ENCODE results near the gene TRAF3IP1.

DNA sequence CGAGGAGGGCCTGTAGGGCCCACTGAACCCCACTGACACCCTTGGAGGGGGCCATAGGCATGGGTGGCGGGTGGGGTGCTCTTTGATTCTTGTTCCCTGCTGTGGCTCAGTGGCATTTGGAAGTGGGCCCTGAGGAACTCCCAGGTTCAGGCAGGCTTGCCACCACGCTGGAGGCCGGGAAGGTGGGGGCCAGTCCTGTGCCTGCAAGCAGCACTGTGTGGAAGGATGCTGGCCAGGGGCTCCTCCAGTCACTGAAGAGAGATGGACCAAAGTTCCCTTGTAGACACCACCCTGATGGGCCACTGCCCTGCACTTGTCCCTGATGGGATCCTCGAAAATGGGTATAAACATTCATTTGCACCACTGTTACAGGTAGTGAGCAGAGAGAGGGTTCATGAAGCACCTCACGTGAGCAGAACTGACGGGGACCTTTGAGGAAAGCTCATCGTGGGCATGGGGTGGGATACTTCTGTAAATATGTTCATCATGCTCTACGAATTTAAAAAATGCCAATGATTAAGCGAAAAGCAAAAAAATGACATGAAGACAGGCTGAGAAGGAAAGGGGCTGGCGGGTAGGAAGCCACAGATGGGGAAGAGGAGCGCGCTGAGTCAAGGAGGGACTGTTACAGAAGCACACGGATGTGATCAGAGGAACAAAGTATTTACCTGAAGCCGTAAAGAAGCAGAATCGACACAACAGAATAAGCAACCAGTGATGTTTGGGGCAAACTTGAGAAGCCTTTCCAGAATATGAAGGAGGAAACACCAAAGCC, 61.2 kb downstream of the TRAF3IP1 start:
- TF ChIP-seq, protein P1, sequence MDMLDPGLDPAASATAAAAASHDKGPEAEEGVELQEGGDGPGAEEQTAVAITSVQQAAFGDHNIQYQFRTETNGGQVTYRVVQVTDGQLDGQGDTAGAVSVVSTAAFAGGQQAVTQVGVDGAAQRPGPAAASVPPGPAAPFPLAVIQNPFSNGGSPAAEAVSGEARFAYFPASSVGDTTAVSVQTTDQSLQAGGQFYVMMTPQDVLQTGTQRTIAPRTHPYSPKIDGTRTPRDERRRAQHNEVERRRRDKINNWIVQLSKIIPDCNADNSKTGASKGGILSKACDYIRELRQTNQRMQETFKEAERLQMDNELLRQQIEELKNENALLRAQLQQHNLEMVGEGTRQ (IDR thresholded peaks at IDR 0.05; ENCODE audit: low read depth, low read length): no peak
- TF ChIP-seq, protein P1 (CRISPR knock-in tag; IDR thresholded peaks at IDR 0.05; ENCODE audit: borderline replicate concordance): no peak
- TF ChIP-seq, protein P2, sequence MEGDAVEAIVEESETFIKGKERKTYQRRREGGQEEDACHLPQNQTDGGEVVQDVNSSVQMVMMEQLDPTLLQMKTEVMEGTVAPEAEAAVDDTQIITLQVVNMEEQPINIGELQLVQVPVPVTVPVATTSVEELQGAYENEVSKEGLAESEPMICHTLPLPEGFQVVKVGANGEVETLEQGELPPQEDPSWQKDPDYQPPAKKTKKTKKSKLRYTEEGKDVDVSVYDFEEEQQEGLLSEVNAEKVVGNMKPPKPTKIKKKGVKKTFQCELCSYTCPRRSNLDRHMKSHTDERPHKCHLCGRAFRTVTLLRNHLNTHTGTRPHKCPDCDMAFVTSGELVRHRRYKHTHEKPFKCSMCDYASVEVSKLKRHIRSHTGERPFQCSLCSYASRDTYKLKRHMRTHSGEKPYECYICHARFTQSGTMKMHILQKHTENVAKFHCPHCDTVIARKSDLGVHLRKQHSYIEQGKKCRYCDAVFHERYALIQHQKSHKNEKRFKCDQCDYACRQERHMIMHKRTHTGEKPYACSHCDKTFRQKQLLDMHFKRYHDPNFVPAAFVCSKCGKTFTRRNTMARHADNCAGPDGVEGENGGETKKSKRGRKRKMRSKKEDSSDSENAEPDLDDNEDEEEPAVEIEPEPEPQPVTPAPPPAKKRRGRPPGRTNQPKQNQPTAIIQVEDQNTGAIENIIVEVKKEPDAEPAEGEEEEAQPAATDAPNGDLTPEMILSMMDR (CRISPR knock-in tag; IDR thresholded peaks at IDR 0.05): no peak
- TF ChIP-seq, protein P3, sequence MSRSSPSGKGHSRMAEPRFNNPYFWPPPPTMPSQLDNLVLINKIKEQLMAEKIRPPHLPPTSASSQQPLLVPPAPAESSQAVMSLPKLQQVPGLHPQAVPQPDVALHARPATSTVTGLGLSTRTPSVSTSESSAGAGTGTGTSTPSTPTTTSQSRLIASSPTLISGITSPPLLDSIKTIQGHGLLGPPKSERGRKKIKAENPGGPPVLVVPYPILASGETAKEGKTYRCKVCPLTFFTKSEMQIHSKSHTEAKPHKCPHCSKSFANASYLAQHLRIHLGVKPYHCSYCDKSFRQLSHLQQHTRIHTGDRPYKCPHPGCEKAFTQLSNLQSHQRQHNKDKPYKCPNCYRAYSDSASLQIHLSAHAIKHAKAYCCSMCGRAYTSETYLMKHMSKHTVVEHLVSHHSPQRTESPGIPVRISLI (CRISPR knock-in tag; IDR thresholded peaks at IDR 0.05; ENCODE audit: borderline replicate concordance): no peak
- TF ChIP-seq HMGA1 (CRISPR knock-in tag; conservative IDR thresholded peaks at IDR 0.05) (no peak), GFI1 (CRISPR knock-in tag; IDR thresholded peaks at IDR 0.05; ENCODE audit: borderline replicate concordance) (no peak), FOXJ3 (CRISPR knock-in tag; IDR thresholded peaks at IDR 0.05; ENCODE audit: borderline replicate concordance) (no peak)
